SKM-1 treated with dmso at 0.1 percent for 144 hours (cell line): ENCODE results near the gene CEND1.
"Not testable (repeated sequence)": the region's sequence is repeated elsewhere in the genome, so short reads cannot be mapped to it uniquely, and the experiment has no call there.

ENCODE experiments used
- DNase-seq: peaks from one replicate; lab custom pipeline; 2025; ENCODE audit not compliant: unreplicated experiment; lab: John Stamatoyannopoulos, UW

CEND1 gene

DNA sequence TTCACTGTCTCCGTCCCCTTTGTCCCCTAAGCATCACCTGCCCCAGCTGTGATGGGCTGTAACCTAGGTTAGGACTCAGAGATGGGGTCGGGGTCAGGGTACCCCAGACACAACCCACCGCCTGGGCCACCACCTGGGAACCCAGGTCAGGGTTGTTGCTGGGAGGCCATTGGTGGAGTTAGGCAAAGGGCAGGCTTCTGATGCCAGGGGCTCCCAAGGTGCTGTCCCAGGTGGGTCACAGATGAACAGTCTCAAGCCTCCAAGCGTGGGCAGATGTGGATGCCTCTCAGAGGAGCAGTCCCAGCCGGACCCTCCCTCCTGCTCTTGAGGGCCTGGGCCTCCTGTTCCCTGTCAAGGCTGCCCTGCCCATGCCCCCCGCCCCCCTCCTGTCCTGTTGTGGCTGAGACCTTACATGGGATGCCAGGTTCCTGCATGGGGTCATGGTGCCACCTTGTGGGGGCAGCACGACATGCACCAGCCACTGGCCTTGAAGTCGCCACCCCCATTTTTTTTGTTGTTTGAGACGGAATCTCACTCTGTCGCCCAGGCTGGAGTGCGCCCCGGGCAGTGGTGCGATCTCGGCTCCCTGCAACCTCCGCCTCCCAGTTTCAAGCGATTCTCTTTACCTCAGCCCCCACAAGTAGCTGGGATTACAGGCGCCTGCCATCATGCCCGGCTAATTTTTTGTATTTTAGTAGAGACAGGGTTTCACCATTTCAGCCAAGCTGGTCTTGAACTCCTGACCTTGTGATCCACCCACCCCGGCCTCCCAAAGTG is 24.7 kb downstream of the CEND1 start:
- DNase-seq = peak; percentile 17

DNA sequence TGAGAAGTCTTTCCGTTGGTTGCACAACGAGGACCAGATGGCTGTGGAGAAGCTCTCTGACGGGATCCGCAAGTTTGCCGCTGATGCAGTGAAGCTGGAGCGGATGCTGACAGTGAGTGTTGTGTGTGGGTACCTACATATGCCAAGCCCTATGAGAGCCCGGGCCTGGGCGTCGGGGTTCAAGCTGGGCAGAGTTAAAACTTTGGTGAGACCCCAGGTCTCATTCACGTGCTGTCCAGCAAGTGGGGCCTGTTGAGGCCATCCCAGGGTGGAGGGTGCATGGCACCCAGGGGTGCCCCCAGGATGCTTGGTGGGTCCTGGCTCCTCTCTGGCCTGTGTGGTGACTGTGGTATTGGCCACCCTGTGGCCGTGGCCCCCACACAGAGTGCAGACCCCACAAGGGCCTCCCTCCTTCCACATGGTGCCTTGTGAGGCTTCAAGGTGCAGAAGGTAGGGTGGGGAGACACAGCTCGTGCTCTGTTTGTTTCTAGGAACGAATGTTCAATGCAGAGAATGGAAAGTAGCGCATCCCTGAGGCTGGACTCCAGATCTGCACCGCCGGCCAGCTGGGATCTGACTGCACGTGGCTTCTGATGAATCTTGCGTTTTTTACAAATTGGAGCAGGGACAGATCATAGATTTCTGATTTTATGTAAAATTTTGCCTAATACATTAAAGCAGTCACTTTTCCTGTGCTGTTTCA is 25.4 kb downstream of the CEND1 start:
- DNase-seq = no peak

DNA sequence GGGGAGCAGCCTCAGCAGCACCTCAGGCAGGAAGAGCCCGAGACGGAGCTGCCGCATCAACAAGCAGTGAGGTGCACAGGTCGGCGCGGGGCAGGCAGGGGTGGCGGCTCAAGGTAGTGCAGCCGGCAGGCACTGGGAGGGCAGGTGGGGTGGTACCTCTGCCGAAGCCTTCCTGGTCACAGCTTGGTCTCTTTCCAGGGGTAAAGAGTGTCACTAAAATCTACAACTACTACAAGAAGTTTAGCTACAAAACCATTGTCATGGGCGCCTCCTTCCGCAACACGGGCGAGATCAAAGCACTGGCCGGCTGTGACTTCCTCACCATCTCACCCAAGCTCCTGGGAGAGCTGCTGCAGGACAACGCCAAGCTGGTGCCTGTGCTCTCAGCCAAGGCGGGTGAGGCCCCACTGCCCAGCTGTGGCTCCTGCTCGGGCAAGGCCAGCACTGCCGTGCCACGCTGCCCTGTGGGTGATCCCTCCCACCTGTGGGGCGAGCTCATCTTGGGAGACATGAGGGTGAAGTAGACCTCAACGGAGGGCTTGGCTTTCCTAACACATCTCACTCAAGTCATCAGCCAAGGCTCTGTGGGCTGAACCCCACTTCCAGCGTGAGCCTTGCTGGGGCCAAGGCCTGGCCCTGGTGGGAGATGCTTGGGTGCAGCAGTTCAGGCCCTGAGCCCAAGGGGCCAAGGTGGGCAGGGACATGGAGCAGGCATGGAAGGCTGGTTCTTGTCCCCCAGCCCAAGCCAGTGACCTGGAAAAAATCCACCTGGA is 26.2 kb downstream of the CEND1 start:
- no peak for DNase-seq

DNA sequence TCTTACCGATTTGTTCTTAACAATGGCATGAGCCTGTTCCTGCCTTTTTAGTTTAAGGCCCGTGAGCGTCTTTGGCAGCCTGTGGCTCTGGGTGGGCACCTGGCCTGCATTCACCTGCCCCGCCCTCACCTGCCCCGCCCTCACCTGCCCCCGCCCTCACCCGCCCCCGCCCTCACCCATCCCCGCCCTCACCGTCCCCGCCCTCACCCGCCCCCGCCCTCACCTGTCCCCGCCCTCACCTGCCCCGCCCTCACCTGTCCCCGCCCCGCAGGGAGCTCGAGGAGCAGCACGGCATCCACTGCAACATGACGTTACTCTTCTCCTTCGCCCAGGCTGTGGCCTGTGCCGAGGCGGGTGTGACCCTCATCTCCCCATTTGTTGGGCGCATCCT is 26.8 kb downstream of the CEND1 start:
- DNase-seq = no peak

DNA sequence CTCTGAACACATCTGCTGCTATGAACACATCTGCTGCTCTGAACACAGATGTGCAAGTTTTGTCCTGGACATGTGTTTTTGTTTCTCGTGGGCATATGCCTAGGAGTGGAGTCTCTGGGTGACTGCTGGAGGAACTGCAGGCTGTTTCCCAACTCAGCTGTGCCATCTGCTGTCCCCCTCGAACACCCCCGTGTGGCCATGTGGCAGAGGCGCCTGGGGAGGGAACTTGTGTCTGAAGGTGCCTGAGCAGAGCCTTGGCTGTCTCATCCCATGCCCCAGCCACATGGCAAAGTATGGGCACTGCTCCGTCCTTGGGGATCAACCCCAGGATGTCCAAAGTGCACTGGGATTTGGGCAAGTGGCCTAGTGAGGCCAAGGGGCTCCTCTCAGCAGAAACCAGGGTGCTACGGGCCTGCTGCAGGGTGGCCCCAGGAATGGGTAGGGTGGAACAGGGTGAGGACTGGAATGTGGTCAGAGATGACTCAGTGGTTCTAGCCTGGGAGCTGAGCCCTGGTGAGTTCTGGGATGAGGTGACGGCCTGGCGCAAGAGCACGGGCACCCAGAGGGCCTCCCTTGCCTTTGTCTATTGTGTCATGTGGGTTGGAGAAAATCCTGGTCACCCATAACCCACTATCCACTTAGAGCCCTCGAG is 27.3 kb downstream of the CEND1 start:
- DNase-seq = peak; percentile 31

DNA sequence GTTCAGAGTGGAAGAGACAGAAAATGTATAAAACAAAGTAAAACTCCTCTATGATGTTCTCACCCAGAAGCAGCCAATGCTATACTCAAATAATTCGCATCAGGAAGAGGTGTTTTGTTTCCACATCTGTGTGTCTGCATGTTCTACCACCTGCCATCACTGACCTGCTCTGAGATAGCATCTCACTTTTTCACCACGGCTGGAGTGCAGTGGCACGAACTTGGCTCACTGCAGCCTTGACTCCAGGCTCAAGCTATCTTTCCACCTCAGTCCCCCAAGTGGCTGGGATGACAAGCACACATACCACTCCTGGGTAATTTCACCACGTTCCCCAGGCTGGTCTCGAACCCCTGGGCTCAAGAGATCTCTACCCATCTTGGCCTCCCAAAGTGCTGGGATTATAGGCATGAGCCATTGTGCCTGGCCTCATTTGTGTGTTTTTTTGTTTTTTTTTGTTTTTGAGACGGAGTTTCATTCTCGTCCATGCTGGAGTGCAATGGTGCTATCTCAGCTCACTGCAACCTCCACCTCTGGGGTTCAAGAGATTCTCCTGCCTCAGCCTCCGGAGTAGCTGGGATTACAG is 28.3 kb downstream of the CEND1 start:
- no peak for DNase-seq

DNA sequence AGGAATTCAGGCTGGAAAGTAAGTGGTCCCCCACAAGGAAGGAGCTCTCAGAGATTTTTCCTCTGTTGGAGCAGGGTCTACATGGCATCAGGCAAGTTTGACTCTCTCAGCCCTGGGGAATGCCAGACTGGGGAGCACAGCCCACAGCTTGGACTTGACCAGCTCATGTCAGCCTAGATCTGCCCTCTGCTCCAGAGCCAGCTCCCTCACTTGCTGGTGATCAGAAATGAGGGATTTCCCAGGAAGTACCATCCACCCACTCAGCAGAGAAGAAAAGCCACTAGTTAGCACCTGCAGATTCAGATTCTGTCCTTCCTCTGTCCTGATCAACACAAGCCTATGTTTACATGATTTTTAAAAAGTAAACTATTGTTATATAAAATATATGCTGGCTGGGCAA is 29.7 kb downstream of the CEND1 start:
- DNase-seq = no peak

DNA sequence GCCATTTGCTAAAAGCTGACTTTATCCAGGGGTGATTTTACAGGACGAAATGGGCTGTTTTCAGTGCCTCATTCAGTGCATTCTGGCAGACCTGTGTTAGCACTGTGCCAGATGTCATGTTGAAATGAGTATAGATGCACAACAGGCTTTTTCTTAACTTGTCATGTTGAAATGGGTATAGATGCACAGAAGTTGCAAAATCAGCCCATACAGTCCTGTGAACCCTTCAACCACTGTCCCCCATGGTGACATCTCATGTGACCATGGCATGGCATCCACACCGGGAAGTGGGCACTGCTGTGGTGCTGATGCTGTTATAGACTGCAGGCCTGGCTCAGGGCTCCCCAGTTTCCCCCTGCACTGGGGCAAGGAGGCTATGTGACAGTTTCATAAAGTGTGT is 40.2 kb downstream of the CEND1 start:
- DNase-seq = no peak

DNA sequence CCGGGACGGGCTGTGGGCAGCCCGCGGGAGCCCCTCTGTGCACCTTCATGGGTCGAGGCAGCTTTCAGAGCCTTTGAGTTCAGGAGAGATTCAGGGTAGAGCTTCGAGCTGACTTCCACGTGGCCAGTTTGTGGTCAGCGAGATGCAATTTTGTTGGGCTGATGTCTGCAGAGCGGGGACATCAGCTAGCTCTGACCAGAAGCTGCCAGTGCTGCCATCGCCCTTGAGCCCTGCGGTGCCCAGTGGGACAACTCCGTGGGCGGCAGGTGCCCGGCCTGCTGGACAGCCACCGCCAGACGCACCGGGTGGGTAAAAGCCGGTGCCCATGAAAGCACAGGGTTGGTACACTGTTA is 41.9 kb downstream of the CEND1 start:
- DNase-seq = peak; percentile 11

DNA sequence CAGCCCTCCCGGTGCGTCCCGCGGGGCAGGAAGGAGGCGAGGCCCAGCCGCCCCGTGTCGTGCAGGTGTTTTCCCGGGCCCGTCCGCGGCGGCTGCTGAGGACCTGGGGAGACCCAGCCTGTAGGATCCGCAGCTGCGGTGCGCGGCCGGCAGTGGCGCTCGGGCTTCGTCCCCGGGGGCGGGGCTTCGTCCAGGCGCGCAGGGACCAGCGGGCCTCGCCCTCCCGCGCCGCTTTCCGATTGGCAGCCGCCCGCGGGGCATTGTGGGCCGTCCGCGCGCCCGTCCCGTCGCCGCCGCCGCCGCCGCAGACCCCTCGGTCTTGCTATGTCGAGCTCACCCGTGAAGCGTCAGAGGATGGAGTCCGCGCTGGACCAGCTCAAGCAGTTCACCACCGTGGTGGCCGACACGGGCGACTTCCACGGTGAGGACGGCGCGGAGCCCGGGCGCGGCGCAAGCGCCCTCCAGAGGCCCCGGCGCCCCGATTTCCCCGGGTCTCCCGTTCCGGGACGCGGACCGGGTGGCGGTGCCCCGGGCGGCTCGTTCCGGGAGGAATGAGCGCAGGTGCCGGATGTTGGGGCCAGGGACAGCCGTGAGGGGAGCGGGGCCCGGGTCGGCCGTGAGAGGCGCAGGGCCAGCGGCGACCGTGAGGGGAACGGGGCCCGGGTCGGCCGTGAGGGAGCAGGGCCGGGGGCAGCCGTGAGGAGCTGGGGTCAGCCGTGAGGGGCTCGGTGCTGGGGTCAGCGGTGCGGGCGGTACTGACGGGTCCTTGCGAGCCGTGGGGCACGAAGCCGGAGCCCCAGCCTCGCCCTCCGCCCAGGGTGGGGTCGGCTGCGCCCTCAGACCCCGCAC is 42.5 kb downstream of the CEND1 start, which contains the start of gene TALDO1:
Gene TALDO1 (plus strand): TSS at position 307 of the 849 bp plus-strand sequence. CDS start 18 bp downstream, at position 325.
- peak; percentile 91 for DNase-seq

DNA sequence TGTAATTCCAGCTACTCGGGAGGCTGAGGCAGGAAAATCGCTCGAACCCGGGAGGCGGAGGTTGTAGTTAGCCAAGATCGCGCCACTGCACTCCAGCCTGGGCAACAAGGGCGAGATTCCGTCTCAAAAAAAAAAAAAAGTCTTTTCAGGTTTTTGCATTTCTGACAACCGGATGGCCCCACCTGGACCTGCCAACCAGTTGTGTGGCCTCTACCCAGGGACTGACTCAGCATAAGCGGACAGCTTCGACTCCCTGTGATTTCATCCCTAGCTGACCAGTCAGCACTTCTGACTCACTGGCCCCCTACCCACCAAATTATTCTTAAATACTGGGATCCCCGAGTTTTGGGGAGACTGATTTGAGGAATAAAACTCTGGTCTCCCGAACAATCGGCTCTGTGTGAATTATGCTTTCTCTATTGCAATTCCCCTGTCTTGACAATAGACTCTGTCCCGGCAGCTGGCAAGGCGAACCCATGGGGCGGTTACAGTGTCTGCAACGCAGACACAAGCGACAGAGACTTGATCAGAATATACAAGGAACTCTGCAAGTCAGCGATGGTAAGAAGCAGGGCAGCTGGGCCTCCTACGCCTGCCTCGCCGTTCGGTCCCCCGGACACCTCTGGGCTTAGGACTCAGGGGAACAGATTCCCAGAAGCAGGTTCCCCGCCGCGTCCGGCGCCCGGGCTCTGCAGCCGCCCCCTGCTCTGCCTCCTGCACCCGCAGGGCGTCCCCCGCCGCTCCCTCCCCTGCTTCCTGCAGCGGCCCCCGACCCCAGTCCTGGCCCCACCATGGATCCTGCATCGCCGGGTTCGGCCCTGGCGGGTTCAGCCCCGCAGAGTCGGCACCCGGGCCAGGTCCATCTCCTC is 43.4 kb downstream of the CEND1 start:
- no peak for DNase-seq

DNA sequence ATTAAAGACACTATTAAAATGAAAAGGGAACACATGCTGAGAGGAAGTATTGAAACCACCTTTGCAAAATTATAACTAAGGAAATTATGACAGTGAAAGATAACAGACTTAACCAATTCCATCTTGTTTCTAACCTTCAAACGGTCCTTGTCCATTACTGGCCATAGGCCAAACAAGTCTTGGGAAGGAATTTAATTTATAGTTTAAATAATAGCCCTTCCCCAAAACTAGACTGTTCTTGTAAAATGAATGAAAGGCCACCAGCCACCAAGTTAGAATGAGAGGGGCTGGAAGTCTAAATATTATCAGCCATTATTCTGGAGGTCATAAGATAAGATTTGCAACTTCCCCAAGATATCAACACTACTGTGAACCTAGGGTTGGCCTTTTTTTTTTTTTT is 44.5 kb downstream of the CEND1 start:
- no peak for DNase-seq

DNA sequence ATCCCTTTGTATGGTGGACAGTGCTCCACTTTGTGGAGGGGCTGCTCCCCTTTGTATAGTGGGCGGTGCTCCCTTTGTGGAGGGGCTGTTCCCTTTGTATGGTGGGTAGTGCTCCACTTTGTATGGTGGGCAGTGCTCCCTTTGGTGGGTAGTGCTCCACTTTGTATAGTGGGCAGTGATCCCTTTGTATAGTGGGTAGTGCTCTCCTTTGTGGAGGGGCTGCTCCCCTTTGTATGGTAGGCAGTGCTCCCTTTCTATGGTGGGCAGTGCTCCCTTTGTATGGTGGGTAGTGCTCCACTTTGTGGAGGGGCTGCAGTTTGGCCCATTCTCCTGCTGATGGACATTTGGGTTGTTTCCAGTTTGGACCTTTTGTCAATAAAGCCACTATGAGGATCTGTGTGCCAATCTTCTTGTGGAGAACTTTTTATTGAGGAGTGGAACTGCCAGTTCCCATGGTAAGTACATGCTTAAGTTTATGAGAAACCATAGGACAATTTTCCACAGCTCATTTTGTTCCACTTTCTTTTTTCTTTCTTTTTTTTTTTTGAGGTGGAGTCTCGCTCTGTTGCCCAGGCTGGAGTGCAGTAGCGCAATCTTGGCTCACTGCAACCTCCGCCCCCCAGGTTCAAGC is 47.2 kb downstream of the CEND1 start:
- no peak for DNase-seq

DNA sequence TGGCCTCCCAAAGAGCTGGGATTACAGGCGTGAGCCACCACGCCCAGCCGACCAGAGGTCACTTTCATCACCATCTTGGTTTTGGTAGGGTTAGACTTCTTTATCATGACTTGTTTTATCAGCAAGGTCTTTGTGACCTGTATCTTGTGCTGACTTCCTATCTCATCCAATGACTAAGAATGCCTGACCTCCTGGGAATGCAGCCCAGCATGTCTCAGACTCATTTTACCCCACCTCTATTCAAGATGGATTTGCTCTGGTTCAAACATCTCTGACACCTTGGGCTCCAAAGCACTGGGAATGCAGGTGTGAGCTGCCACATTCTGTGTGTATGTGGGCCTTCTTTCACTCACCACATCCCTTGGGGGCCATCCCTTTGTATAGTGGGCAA is 47.7 kb downstream of the CEND1 start:
- no peak for DNase-seq

DNA sequence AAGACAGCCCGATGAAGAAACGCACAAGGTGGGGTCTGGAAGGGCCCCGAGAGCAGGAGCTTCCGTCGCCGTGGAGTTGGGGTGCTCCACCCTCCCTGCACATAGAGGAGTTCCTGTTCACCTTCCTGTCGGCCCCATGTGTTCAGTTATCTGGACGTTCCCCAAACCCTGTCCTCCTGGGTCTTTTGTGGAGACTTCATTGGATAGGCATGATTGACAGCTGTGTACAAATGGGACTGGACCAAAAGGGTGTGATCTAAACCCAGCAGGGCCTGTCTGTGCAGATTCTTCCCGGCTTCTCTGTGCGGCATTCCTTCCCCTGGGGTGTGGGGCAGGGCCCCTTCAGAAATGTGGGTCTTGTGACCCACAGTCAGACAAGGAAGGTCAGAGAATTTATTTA is 52.0 kb downstream of the CEND1 start:
- DNase-seq = not testable (repeated sequence)

DNA sequence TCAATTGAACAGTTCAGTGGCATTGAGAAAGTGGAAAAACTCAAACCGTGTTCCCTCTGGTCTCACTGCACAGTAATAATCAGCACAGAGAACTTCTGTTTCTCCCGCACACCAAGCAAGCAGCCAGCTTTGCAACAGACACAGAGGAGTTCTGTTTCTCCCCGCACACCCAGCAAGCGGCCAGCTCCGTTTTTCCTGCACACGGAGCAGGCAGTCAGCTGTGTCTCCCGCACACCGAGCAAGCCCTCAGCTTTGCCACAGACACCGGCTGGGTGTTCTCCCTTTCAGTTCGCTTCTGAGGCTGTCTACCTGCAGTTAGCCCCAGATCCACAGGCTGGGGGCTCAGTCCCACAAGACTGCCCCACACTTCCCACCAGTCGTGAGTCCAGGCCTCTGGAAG is 52.5 kb downstream of the CEND1 start:
- no peak for DNase-seq
